Astrocyte (in vitro differentiated cells and primary cell): ENCODE data around the gene LMO7.

ENCODE experiments used
- EZH2 ChIP-seq: IDR thresholded peaks from 2 replicates; pipeline ENCODE4 v1.6.1; 2012; ENCODE audit warnings: mild to moderate bottlenecking, low read length, inconsistent platforms; ENCODE audit not compliant: insufficient read depth
- TF ChIP-seq, protein P1 (sequence below): IDR thresholded peaks from 2 replicates; pipeline ENCODE4 v1.5.1; 2011; ENCODE audit warnings: low read depth, mild to moderate bottlenecking, inconsistent platforms, low read length, moderate library complexity; ENCODE audit not compliant: insufficient read depth

DNA sequence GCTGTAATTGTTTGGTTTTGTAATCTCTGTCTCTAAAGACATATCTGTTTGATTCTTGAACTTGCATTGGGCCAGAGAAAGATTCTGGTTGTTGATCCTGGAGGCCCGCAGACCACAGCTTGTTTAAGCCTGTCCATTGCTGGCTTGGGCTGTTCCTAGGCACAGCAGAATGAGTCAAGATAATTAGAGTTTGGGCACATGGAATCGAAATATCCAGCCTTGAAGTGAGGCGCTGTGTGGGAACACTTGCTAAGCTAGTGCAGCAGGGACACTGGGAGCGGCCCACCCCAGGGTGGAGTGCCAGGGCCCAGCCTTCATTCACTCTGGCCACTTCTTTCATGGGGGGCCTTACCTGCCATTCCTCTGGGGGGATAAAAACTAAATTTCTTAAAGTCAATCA is 219.7 kb downstream of the LMO7 start:
- TF ChIP-seq, protein P1, sequence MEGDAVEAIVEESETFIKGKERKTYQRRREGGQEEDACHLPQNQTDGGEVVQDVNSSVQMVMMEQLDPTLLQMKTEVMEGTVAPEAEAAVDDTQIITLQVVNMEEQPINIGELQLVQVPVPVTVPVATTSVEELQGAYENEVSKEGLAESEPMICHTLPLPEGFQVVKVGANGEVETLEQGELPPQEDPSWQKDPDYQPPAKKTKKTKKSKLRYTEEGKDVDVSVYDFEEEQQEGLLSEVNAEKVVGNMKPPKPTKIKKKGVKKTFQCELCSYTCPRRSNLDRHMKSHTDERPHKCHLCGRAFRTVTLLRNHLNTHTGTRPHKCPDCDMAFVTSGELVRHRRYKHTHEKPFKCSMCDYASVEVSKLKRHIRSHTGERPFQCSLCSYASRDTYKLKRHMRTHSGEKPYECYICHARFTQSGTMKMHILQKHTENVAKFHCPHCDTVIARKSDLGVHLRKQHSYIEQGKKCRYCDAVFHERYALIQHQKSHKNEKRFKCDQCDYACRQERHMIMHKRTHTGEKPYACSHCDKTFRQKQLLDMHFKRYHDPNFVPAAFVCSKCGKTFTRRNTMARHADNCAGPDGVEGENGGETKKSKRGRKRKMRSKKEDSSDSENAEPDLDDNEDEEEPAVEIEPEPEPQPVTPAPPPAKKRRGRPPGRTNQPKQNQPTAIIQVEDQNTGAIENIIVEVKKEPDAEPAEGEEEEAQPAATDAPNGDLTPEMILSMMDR: no peak
- no peak for TF ChIP-seq EZH2
